Heart left ventricle (tissue), 16 donors: ENCODE results near the gene TEK. TPM values are rescaled to one million over a fixed set of nuclear protein-coding genes. Genes with fewer than 3 reads are reported as not detected.
"Not testable (repeated sequence)": the region's sequence is repeated elsewhere in the genome, so short reads cannot be mapped to it uniquely, and the experiment has no call there.

Experiments used
- ATAC-seq, 4 donors: fragments of 200-7000 bp; cut with Tn5 transposase; one replicate each; pipeline ENCODE4 v1.9.1; 2020 to 2022; ENCODE audit warnings: moderate library complexity in 4 of 4, mild to moderate bottlenecking in 3 of 4, moderate number of reproducible peaks in 1 of 4
- DNase-seq, 5 donors: peaks; one replicate each; pipeline ENCODE4 v3.0.0-alpha.2; 2020
- H3K27ac ChIP-seq, 12 donors: fragments of 200-600 bp; sonication (generic) in 4 of 12; one replicate each; pipeline versions ENCODE4 v1.5.0 to v1.8.0; 2016 to 2022; ENCODE audit warnings: mild to moderate bottlenecking in 2 of 12
- H3K27me3 ChIP-seq, 9 donors: fragments of 200-600 bp; sonication (generic) in 2 of 9; one replicate each; pipeline versions ENCODE4 v1.5.1 to v1.8.0; 2016 to 2022; ENCODE audit warnings: mild to moderate bottlenecking in 3 of 9
- H3K36me3 ChIP-seq, 9 donors: fragments of 200-600 bp; sonication (generic) in 2 of 9; one replicate each; pipeline versions ENCODE4 v1.5.0 to v1.8.0; 2018 to 2022; ENCODE audit warnings: mild to moderate bottlenecking in 2 of 9
- H3K4me1 ChIP-seq, 12 donors: fragments of 200-600 bp; sonication (generic) in 4 of 12; one replicate each; pipeline versions ENCODE4 v1.5.0 to v1.8.0; 2016 to 2022; ENCODE audit warnings: mild to moderate bottlenecking in 3 of 12
- H3K4me3 ChIP-seq, 12 donors: fragments of 200-600 bp; sonication (generic) in 4 of 12; one replicate each; pipeline versions ENCODE4 v1.5.0 to v1.8.0; 2017 to 2022; ENCODE audit warnings: mild to moderate bottlenecking in 9 of 12, moderate library complexity in 4 of 12
- H3K9me3 ChIP-seq, 12 donors: fragments of 200-600 bp; sonication (generic) in 4 of 12; one replicate each; pipeline versions ENCODE4 v1.5.0 to v1.8.0; 2016 to 2022; ENCODE audit warnings: mild to moderate bottlenecking in 1 of 12
- CTCF ChIP-seq, 12 donors: fragments of 200-600 bp; sonication (generic) in 4 of 12; IDR thresholded peaks; one replicate each; pipeline versions ENCODE4 v1.5.0 to v1.8.0; 2018 to 2022; ENCODE audit warnings: antibody characterized with exemption in 12 of 12, mild to moderate bottlenecking in 5 of 12
- POLR2A ChIP-seq, 2 donors: fragments of 450-650 bp; IDR thresholded peaks; one replicate each; pipeline ENCODE4 v1.6.1; 2017; ENCODE audit warnings: antibody characterized with exemption in 2 of 2, mild to moderate bottlenecking in 2 of 2, moderate library complexity in 2 of 2
- WGBS, 4 donors: extraction: QIAGEN DNeasy Blood & Tissue Kit in 2 of 4; methylation state at CpG; one replicate each; pipeline versions ENCODE4 v1.1.5 to v1.1.7; 2013 to 2018; 5-methylcytosine and 5-hydroxymethylcytosine counted together
- intact Hi-C, 10 donors: fragments of 100-400 bp; cut with DNase I; formaldehyde crosslinking; loops; one replicate each; pipeline versions ENCODE4 v1.11.1 to v1.14.2; 2022
- polyA plus RNA-seq, 2 donors: library from polyadenylated mRNA; stranded (reverse); fragments of 200-250 nt; gene quantifications; one replicate each; pipeline ENCODE4 v1.2.3, GENCODE V29; 2013
- total RNA-seq, 9 donors: library from RNA; depleted of rRNA in 2 of 9; stranded (reverse); fragments of >200 nt in 2 of 9; fragmentation: NEBNext Ultra II Directional in 3 of 9; extraction: Animal tissue kit (Norgen Biotek cat#: 25700) in 3 of 9; gene quantifications; one replicate each; pipeline versions ENCODE4 v1.1.0 to v1.2.4, GENCODE V29; 2016 to 2023
- donor health status: ischemic (EF 13 %, LVEDD 7.1; RV severe dilation, severe dysfunction).
- donor health status: healthy with polysubstance abuse.
- donor health status: DM: no; HTN: yes; CAD: no.
- donor health status: DM: no; HTN: no; CAD: no.
- donor health status: ischemic (EF 25% LVEDD 6.9; RV normal size, moderate dysfunction).
- donor health status: ischemic (EF 25% LVEDD 5.7; RV mildly dilated, moderate dysfunction).
- donor health status: healthy.
- donor health status: DM: yes; HTN: yes; CAD: no.
- donor health status: ischemic (EF 35%, LVEDD 5.7; RV mildly dilated, moderate dysfunction).
- donor health status: nonischemic (EF 11% LVEDD 7.7; RV severe dilation, severe dysfunction).
- donor health status: DM: yes; HTN: yes; CAD: no.
- donor health status: PGD.
- donor health status: ischemic (EF 29% LVEDD 5.4; RV normal size, mild dysfunction).
- donor health status: nonischemic (EF 23%, LVEDD 6.1; RV moderate dilation, normal function).

The TEK gene
- total and polyA plus RNA-seq, 11 donors, result 6.4 to 36.5 (median 19.0) TPM

- ATAC-seq (no peak), DNase-seq (no peak)
- Histone ChIP-seq H3K4me1 (peaks cover 0 to 6% (median 0%) of the 10 kb centered on the region in 12 donors), H3K27ac (no peak overlapping the region), H3K27me3 (no peaks in the 10 kb centered on the region), H3K9me3 (no peaks in the 10 kb centered on the region), H3K36me3 (no peaks in the 10 kb centered on the region), H3K4me3 (no peak overlapping the region)
- TF ChIP-seq POLR2A (IDR thresholded peaks at IDR 0.05) (no peak), CTCF (IDR thresholded peaks at IDR 0.05) (no peak)
- 55 to 62% (median 57%) methylated on average over 4 of the region's 4 CpGs for WGBS, 4 donors
- intact Hi-C loops, result no loop called here
Observed at GRCh38 chr9:27088981-27089380, 20.0 kb upstream of the TEK start.

- H3K27me3 ChIP-seq, result no peaks in the 10 kb centered on the region
- DNase-seq, result no peak
- H3K36me3 ChIP-seq, result no peaks in the 10 kb centered on the region
- no peak overlapping the region for H3K27ac ChIP-seq
- H3K4me3 ChIP-seq, result no peak overlapping the region
- no peaks in the 10 kb centered on the region for H3K9me3 ChIP-seq
- WGBS, 4 donors, result 72 to 81% (median 78%) methylated on average over 4 of the region's 4 CpGs
- no peak for ATAC-seq
- intact Hi-C loops, result loop anchor here in 4 of 10 donors (10.0 kb wide), 2 partner anchors 55 to 65 kb away; no protein-coding TSS in a partner anchor
- no peak for TF ChIP-seq CTCF (IDR thresholded peaks at IDR 0.05)
- no peak for TF ChIP-seq POLR2A (IDR thresholded peaks at IDR 0.05)
- peaks cover 0 to 8% (median 0%) of the 10 kb centered on the region in 12 donors for H3K4me1 ChIP-seq
Observed at GRCh38 chr9:27089706-27090105, 19.3 kb upstream of the TEK start.

GRCh38 chr9:27090231-27090630 is 18.8 kb upstream of the TEK start:
- DNase-seq (no peak), ATAC-seq (no peak)
- no peaks in the 10 kb centered on the region for H3K9me3 ChIP-seq
- H3K36me3 ChIP-seq, result no peaks in the 10 kb centered on the region
- TF ChIP-seq CTCF (IDR thresholded peaks at IDR 0.05) (no peak), POLR2A (IDR thresholded peaks at IDR 0.05) (no peak)
- peaks cover 0 to 13% (median 0%) of the 10 kb centered on the region in 12 donors for H3K4me1 ChIP-seq
- no peak overlapping the region for H3K4me3 ChIP-seq
- H3K27ac ChIP-seq, result no peak overlapping the region
- intact Hi-C loops, result loop anchor here in 4 of 10 donors (10.0 kb wide), 2 partner anchors 55 to 65 kb away; no protein-coding TSS in a partner anchor
- no peaks in the 10 kb centered on the region for H3K27me3 ChIP-seq

- Histone ChIP-seq H3K4me3 (no peak overlapping the region), H3K27me3 (no peaks in the 10 kb centered on the region), H3K4me1 (peaks cover 0 to 14% (median 0%) of the 10 kb centered on the region in 12 donors), H3K36me3 (no peaks in the 10 kb centered on the region), H3K9me3 (no peaks in the 10 kb centered on the region), H3K27ac (no peak overlapping the region)
- intact Hi-C loops, result loop anchor here in 4 of 10 donors (10.0 kb wide), 2 partner anchors 56 to 64 kb away; no protein-coding TSS in a partner anchor
- TF ChIP-seq POLR2A (IDR thresholded peaks at IDR 0.05) (no peak), CTCF (IDR thresholded peaks at IDR 0.05) (no peak)
- WGBS, 4 donors, result 94 to 99% (median 96%) methylated on average over 1 of the region's 1 CpG
- no peak for DNase-seq
- no peak for ATAC-seq
Observed at GRCh38 chr9:27090711-27091110, 18.3 kb upstream of the TEK start.

GRCh38 chr9:27092496-27092895 is 16.5 kb upstream of the TEK start:
- WGBS, 4 donors, result 95 to 98% (median 97%) methylated on average over 23 to 27 of the region's 27 CpGs

GRCh38 chr9:27093384-27094067 is 15.5 kb upstream of the TEK start:
- 88 to 94% (median 93%) methylated on average over 17 of the region's 17 CpGs for WGBS, 4 donors
- not testable (repeated sequence) for H3K9me3 ChIP-seq, ATAC-seq, DNase-seq, H3K27me3 ChIP-seq, H3K4me1 ChIP-seq, H3K4me3 ChIP-seq, H3K36me3 ChIP-seq
- H3K27ac ChIP-seq, result peak overlapping the region in 1 of 12 donors; percentile 35
- intact Hi-C loops, result loop anchor here in 4 of 10 donors (10.0 kb wide), 2 partner anchors 59 to 61 kb away; no protein-coding TSS in a partner anchor

More at GRCh38 chr9:27092496-27092895, 16.5 kb upstream of the TEK start:
- not testable (repeated sequence) for H3K36me3 ChIP-seq, H3K9me3 ChIP-seq, H3K4me1 ChIP-seq, H3K27me3 ChIP-seq, DNase-seq, ATAC-seq, H3K27ac ChIP-seq, H3K4me3 ChIP-seq
- intact Hi-C loops, result loop anchor here in 4 of 10 donors (10.0 kb wide), 2 partner anchors 58 to 62 kb away; no protein-coding TSS in a partner anchor
